ENCODE measurements around the gene WWC2.

WWC2 gene

GRCh38 chr4:183214912-183215488 is 115.9 kb downstream of the WWC2 start:
- no peak for TF ChIP-seq CTCF (IDR thresholded peaks at IDR 0.05; ENCODE audit: low read depth, low read length, missing control alignments)
- no peak overlapping the region for H3K4me3 ChIP-seq (replicated peaks; ENCODE audit: low read depth, low read length)
- no peak for DNase-seq (ENCODE audit: extremely low read depth, low read depth)

- no peak for DNase-seq (ENCODE audit: extremely low read depth, low read depth)
- H3K4me3 ChIP-seq (replicated peaks; ENCODE audit: low read depth, low read length): no peak overlapping the region
- TF ChIP-seq CTCF (IDR thresholded peaks at IDR 0.05; ENCODE audit: low read depth, low read length, missing control alignments): no peak
Observed at GRCh38 chr4:183220236-183220635, 121.2 kb downstream of the WWC2 start.

GRCh38 chr4:183223053-183223452 is 124.0 kb downstream of the WWC2 start:
- H3K4me3 ChIP-seq (replicated peaks; ENCODE audit: low read depth, low read length): no peak overlapping the region
- no peak for TF ChIP-seq CTCF (IDR thresholded peaks at IDR 0.05; ENCODE audit: low read depth, low read length, missing control alignments)
- DNase-seq (ENCODE audit: extremely low read depth, low read depth): no peak

GRCh38 chr4:183229397-183229796 is 130.3 kb downstream of the WWC2 start:
- no peak overlapping the region for H3K4me3 ChIP-seq (replicated peaks; ENCODE audit: low read depth, low read length)
- no peak for DNase-seq (ENCODE audit: extremely low read depth, low read depth)
- no peak for TF ChIP-seq CTCF (IDR thresholded peaks at IDR 0.05; ENCODE audit: low read depth, low read length, missing control alignments)

- TF ChIP-seq CTCF (IDR thresholded peaks at IDR 0.05; ENCODE audit: low read depth, low read length, missing control alignments): no peak
- H3K4me3 ChIP-seq (replicated peaks; ENCODE audit: low read depth, low read length): no peak overlapping the region
- no peak for DNase-seq (ENCODE audit: extremely low read depth, low read depth)
Observed at GRCh38 chr4:183240581-183241321, 141.7 kb downstream of the WWC2 start.

- no peak for DNase-seq (ENCODE audit: extremely low read depth, low read depth)
- H3K4me3 ChIP-seq (replicated peaks; ENCODE audit: low read depth, low read length): no peak overlapping the region
- TF ChIP-seq CTCF (IDR thresholded peaks at IDR 0.05; ENCODE audit: low read depth, low read length, missing control alignments): no peak
Observed at GRCh38 chr4:183241322-183241640, 142.2 kb downstream of the WWC2 start.

Data from HFF-Myc (cell line).